RCC 7860 (cell line): Measurements from ENCODE around the gene FPR3.
A peak's percentile ranks its signal among the peaks of the same experiment; 100 is the strongest.
"Not testable (repeated sequence)": the region's sequence is repeated elsewhere in the genome, so short reads cannot be mapped to it uniquely, and the experiment has no call there.

Experiments
- DNase-seq: peaks from one replicate; pipeline ENCODE4 v3.0.0-alpha.2; 2015; ENCODE audit warnings: low spot score
- FAIRE-seq: peaks from 2 replicates; lab custom pipeline; 2012; peaks lifted over from hg19 to GRCh38; lab: Jason Lieb, UNC

FPR3 gene

DNA sequence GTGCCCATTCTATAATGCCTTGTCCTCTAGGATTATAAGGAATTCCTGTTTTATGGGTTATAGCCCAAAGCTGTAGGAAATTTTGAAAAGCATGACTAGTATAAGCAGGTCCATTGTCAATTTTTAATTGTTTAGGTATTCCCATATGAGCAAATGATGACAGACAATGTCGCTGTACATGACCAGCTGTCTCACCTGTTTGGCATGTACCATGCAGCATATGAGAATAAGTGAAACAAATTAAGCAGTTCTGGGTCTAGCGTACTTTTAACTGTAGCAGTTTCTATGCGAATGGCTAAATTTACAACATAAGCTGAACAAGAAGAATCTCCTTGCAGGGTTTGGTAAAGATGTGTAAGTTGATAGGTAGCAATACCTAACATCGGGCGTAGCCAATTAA, 11.6 kb downstream of the FPR3 start:
- FAIRE-seq, DNase-seq: not testable (repeated sequence)

DNA sequence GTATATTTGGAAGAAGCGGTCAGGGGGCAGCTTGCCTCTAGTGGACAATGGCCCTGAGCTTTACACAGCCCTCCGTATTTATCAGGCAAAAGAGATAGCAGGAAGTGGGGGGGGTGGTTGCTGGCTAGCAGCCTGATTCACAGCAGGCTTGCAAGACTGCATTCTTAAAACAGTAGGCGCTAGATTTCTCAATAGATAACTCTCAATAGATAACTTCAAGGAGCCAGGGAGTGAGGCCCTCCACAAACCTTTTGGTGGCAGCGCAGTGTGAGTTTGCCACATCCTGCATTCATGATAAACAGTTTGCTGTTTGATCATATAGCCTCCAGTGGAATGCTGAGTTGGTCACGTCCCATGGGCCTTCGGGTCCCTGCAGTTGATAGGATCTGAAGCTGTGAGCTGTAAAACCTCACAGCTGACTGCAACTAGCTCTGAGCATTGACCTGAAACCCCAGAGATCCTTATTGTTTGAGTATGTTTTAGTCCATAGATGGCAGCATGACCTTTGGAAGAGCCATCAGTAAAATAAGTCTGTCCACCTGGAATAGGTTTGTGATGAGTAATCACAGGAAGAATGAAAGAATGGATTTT, 12.2 kb downstream of the FPR3 start:
- FAIRE-seq (no peak), DNase-seq (peak; percentile 44)

DNA sequence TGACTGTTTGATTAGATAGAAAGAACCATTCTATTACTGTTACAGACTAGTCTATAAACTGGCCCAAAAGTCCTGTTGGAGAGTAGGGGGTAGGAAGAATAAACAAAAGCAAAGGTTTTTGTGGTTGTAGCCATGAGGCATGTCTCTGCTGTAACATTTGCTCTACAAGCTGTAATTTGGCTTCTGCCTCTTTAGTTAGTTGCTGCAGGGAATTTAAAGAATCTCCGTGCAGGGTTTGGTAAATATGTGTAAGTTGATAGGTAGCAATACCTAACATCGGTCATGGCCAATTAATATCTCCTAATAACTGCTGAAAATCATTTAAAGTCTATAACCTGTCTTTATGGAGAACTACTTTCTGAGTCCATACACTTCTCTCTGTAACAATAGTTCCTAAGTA, 13.0 kb downstream of the FPR3 start:
- FAIRE-seq (no peak), DNase-seq (no peak)

DNA sequence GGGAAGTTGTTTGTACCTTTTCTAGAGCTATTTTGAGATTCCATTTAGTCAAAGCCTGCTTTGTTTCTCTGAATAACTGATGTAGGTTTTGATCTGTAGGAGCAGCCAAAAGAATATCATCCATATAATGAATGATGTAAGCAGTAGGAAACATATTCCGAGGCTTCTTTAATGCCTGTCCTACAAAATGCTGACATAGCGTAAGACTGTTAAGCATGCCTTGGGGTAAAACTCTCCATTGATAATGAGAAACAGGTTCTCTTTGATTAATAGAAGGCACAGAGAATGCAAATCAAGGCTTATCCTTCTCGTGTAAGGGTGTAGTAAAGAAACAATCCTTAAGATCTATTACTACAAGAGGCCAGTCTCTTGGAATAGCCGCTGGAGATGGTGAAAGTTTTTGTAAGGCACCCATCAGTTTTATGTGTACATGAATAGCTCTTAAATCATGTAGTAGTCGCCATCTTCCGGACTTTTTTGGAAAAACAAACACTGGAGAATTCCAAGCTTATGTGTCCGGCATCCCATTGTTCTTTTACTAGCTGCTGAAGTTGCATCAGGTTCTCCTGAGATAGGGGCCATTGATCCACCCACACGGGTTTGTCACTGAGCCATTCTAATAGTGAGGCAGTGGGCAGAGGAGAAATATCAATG, 13.5 kb downstream of the FPR3 start:
- FAIRE-seq (no peak), DNase-seq (peak; percentile 12)

DNA sequence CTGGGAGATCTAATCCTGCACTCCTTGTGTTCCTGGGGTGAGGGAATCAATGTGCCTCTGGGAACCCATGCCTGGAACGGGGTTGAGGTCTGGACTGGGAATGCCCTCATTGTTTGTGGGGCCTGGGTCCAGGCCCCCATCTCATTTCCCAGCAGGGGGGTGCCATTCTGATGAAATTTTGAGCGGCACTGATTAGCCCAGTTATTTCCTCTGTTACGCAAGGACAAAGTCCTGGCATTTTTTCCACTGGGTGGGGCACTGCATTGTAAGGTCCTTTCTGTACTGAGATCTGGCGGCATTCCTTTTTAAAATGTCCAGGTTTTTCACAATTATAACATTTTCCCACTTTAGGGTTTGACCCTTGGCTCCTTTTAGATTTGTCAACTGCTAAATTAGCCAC, 14.8 kb downstream of the FPR3 start:
- DNase-seq = no peak
- no peak for FAIRE-seq

DNA sequence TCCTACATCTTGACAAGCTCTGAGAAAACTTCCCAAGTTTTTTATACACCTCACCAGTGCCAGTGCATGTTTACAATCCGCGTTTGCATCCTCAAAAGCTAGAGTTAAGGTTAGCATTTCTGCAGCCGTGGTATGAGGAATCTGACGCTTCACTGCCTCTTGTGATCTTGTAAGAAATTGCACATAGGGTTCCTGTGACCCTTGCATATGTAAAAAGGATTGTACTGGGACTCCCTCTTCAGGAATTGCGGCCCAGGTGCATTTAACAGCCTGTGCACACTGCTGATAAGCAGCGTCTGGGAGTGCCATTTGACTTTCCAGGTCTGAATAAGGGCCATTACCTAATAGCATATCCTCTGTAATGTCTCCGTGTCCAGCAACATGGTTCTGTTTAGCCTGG, 15.3 kb downstream of the FPR3 start:
- FAIRE-seq (no peak), DNase-seq (no peak)

DNA sequence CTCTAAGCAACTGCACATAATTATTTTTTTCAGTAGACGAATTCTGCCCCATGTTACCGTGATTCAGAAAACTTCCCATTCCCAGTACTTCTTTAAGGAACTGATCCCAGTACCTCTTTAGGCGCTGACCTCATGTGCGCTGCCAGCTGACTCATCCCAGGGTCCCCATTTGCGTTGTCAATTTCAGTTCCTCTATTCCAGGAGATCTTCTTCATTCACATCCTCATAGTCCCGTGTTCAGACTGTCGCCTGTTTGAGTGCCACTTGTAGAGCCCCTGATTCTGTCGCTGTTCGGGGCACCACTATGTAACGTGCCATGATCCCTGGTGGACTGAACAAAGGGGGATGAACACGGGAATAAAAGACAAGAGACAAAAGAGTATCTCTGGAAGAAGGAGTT, 16.4 kb downstream of the FPR3 start:
- FAIRE-seq (no peak), DNase-seq (no peak)

DNA sequence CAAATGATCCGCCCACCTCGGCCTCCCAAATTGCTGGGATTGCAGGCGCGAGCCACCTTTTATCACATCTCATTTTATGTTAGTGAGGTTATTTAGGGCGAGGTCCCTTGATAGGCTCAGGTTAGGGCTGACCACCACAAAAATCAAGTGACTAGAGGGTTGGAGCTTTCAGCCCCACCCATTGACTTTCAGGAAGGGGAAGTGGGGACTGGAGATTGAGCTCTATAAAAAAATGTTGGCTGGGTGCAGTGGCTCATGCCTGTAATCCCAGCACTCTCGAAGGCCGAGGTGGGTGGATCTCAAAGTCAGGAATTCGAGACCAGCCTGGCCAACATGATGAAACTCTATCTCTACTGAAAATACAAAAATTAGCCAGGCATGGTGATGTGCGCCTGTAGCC, 20.1 kb downstream of the FPR3 start:
- DNase-seq (no peak), FAIRE-seq (no peak)

DNA sequence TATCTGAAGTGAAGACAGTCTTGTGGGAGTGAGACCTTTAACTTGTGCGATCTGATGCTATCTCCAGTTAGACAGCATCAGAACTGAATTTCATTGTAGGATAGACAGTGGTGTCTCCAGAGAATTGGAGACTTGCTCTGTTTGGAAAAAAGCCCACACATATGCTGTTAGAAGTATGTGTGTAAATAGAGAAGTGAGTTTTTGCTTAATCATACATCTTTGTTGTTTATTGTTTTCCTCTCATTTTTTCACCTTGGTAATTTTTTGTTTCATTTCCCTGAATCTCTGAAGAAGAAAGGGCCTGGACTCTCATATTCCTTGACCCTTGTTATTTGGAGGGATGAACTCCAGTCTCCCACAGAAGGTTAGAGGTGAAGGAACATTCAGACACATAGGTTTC, 21.8 kb downstream of the FPR3 start:
- FAIRE-seq (no peak), DNase-seq (no peak)

DNA sequence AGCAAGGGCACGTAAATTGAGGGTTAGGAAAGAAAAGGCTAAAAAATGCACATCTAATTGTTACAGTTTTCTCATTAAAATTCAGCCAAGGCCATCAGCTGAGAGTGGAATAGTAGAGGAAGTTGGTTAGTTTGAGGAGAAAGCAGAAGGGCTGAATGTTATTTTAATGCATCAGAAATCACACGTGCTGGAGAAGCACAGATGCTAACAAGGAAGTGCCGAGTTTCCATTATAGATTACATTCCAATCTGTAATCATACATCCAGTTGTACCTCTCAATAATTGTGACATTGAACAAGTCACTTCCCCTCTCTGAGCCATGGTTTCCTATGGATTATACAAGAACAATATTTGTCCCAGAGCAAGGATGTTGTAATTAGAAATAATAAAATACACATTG, 25.1 kb downstream of the FPR3 start:
- DNase-seq (no peak), FAIRE-seq (no peak)

DNA sequence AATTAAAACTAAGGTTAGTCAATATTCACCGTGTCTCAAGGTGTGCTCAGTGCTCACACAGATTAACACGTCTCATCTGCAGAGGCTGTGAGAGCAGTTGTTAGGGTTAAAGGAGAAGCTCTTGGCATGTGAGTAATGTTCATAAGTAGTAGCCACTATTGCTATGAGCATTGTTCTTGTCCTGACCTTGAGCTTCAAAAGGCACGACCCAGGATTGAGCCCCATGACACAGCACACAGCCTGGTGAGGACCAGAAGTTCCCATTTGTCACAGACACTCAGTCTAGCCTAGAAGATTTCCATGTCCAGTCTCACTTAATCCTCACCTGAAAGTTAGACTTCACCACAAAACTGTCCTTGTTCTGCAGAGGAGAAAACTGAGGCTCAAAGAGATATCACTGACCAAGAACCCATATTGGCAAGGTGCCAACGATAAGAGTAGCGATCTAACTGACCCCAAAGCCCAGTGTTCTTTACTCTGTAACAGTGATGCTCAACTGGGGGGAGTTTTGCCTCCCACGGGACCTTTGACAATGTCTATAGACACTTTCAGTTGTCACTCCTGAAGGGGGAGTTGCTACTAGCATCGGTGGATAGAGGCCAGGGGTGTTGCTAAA, 26.0 kb downstream of the FPR3 start:
- no peak for FAIRE-seq
- DNase-seq = no peak

DNA sequence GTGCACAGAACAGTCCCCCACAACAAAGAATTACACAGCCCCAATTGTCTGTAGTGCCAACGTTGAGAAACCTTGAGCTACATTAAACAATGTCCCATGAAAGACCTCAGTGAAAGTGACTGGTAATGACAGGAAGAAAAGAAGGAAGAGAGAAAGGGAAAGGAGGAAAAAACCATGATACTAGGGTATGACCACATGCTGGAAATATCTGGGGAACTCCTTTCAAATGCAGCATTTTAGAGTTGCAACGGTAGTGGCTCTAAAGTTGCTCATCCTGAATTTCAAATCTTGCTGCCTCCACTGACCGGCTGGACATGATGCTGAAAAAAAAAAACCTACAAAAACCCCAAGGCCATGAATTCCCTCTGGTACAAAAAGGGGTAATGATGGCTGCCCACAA, 26.5 kb downstream of the FPR3 start:
- FAIRE-seq (no peak), DNase-seq (no peak)

DNA sequence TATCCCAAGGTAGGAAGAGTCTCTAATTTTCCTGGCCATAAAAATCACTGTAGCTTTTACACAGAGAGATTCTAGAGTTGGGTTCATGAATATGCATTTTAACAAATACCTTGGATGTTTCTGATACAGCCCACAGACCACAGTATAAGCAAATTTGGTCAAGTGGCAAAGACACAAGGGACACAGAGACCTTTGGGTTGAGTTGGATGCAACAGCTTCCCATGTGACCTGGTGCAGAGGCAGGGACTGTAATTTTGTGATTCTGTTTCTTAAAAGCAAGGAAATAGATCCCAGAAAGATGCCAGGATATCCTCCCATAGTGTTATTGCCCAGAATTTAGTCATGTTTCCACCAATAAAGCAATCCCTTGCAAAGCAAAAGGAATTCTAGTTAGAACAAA, 27.0 kb downstream of the FPR3 start:
- DNase-seq = no peak
- FAIRE-seq = no peak

DNA sequence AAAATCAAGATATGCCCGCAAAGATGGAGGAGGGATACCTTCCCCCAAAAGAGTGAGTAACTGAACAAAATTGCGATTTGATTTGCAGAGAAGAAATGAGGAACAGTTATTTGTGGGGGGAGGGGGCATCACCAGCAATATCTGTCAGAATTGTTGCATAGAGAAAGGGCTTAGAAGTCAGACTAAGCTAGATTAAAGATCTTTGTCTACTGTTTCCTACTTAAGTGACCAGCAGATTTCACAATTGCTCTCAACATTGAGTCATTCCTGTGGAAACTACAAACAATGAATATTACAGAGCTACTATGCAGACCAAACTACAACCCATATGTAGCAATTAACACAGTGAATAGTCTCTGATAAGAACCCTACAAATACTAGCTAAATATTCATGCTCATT, 27.4 kb downstream of the FPR3 start:
- no peak for FAIRE-seq
- no peak for DNase-seq

DNA sequence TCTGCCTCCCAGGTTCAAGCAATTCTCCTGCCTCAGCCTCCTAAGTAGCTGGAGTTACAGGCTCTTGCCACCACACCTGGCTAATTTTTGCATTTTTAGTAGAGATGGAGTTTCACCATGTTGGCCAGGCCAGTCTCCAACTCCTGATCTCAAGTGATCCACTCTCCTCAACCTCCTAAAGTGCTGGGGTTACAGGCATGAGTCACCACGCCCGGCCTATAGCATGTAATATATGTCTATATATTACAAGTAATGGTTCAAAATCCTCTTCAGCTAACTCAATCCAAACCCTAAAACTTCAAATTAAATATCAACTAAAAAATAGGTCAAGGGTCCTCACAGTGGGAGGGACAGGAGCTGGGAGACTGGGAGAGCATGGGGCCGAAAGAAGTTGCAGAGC, 28.0 kb downstream of the FPR3 start:
- FAIRE-seq (no peak), DNase-seq (no peak)

DNA sequence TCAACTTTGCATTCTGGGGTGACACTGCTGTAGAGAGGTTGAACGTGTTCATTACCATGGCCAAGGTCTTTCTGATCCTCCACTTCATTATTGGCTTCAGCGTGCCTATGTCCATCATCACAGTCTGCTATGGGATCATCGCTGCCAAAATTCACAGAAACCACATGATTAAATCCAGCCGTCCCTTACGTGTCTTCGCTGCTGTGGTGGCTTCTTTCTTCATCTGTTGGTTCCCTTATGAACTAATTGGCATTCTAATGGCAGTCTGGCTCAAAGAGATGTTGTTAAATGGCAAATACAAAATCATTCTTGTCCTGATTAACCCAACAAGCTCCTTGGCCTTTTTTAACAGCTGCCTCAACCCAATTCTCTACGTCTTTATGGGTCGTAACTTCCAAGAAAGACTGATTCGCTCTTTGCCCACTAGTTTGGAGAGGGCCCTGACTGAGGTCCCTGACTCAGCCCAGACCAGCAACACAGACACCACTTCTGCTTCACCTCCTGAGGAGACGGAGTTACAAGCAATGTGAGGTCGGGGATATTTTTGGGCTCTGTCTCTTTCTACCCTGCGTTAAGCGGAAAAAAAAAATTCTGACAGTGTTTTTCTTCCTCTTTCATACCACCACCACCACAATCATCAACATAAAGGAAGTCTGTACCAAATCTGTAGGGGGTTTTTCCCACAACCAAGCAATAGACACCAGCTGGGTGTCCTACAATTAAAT, 29.5 kb downstream of the FPR3 start:
- no peak for DNase-seq
- no peak for FAIRE-seq

DNA sequence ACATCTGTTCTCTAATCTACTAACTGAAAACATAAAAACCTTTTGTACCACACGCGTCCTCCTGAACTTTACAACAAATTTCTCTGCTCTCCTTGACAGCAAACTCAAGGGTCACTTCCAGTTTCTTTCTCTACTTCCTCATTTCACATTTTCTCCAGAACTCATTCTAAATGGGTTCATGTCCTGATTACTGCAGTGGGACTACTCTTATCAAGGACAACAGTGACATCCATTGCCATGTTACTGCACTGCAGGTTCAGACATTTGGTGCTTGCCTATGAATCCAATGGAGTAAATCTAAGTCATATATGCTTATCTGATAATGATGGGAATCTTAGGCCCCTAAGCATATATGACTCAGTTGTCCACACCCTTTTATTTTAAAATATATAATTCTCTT, 35.3 kb downstream of the FPR3 start:
- no peak for FAIRE-seq
- no peak for DNase-seq

DNA sequence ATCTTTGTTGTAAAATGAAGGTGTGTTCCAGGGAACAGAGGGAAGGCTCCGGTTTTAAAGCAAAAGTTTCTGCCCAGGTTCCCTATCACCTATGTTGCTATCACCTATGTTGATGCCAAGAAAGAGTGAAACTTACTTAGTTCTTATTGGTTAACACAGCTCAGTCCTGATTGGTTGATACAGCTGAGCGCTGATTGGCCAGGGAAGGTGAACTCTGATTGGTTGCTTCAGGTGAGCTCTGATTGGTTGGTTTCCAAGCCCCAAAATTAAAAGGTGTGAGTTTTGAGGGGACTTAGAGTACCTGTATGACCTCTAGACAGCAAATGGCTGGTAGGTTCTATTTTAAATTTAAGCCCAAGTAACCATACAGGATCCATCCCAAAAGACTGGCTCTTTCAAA, 42.2 kb downstream of the FPR3 start:
- no peak for FAIRE-seq
- DNase-seq = no peak

DNA sequence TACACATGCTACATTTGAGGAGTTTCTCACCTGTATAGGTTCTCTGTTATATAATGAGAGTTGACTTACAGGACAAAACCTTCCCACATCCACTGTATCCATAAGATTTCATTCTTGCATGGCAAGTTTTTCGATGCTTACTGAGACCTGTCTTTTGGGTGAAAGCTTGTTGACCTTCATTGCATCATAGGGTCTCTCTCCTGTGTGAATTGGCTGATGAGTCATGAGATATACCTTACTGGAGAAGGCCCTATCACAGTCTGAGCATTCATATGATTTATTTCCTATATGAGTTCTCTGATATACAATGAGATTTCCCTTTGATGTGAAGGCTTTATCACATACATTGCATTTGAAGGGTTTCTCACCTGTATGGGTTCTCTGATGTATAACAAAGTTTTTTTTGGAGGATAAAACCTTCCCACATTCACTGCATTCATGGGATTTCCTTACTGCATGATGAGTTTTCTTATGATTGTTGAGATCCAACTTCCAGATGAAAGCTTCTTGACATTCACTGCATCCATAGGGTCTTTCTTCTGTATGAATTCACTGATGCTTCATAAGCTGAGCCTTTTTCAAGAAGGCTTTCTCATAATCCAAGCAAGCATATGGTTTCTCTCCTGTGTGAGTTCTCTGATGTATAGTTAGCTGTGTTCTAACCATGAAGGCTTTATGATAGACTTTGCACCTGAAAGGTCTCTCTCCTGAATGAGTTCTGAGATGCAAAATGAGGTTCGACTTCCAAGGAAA, 67.1 kb downstream of the FPR3 start:
- FAIRE-seq = no peak
- no peak for DNase-seq

DNA sequence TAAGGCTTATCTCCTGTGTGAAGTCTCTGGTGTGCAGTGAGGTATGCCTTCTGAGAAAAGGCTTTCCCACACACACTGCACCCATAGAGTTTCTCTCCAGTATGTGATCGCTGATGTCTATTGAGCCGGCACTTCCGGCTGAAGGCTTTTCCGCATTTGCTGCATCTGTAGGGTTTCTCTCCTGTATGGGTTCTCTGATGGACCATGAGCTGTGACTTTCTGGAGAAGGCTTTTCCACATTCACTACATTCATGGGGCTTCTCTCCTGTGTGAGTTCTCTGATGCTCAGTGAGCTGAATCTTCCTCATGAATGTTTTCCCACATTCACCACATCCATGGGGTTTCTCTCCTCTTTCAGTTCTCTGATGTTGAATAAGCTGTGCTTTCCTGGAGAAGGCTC, 78.1 kb downstream of the FPR3 start:
- no peak for DNase-seq
- FAIRE-seq = no peak
